Measurements from ENCODE around the gene DNPEP.

The DNPEP gene

GRCh38 chr2:219404291-219404910 lies 16.7 kb upstream of the DNPEP start:
- TF ChIP-seq CTCF (conservative IDR thresholded peaks at IDR 0.05): no peak
- H3K27ac ChIP-seq: no peak overlapping the region

GRCh38 chr2:219403861-219404260 lies 16.1 kb upstream of the DNPEP start:
- TF ChIP-seq ZFX (IDR thresholded peaks at IDR 0.05) (no peak), CTCF (conservative IDR thresholded peaks at IDR 0.05) (no peak)
- no peak overlapping the region for H3K27ac ChIP-seq

- H3K27ac ChIP-seq: no peak overlapping the region
- TF ChIP-seq CTCF (conservative IDR thresholded peaks at IDR 0.05) (peak; percentile 92), ZFX (IDR thresholded peaks at IDR 0.05) (no peak)
Observed at GRCh38 chr2:219402665-219403515, 15.2 kb upstream of the DNPEP start.

- no peak for TF ChIP-seq CTCF (conservative IDR thresholded peaks at IDR 0.05)
- no peak for TF ChIP-seq ZFX (IDR thresholded peaks at IDR 0.05)
- no peak overlapping the region for H3K27ac ChIP-seq
Observed at GRCh38 chr2:219401606-219402005, 13.9 kb upstream of the DNPEP start.

GRCh38 chr2:219400562-219400961 lies 12.8 kb upstream of the DNPEP start:
- H3K27ac ChIP-seq: no peak overlapping the region
- TF ChIP-seq CTCF (conservative IDR thresholded peaks at IDR 0.05) (no peak), ZFX (IDR thresholded peaks at IDR 0.05) (no peak)

GRCh38 chr2:219399716-219400478 lies 12.2 kb upstream of the DNPEP start:
- TF ChIP-seq CTCF (conservative IDR thresholded peaks at IDR 0.05) (no peak), ZFX (IDR thresholded peaks at IDR 0.05) (no peak)
- H3K27ac ChIP-seq: peak overlapping the region; percentile 26

All from C4-2B (cell line).